Left forelimb (tissue), 1 donor: ENCODE results near the gene CLCN2.
A peak's percentile ranks its signal among the peaks of the same experiment; 100 is the strongest.

Experiments
- DNase-seq: peaks from one replicate; pipeline ENCODE4 v3.0.0-alpha.2; 2018; ENCODE audit warnings: low spot score

CLCN2 gene

GRCh38 chr3:184360070-184360928, 1.1 kb downstream of the CLCN2 start:
- peak; percentile 59 for DNase-seq

DNA sequence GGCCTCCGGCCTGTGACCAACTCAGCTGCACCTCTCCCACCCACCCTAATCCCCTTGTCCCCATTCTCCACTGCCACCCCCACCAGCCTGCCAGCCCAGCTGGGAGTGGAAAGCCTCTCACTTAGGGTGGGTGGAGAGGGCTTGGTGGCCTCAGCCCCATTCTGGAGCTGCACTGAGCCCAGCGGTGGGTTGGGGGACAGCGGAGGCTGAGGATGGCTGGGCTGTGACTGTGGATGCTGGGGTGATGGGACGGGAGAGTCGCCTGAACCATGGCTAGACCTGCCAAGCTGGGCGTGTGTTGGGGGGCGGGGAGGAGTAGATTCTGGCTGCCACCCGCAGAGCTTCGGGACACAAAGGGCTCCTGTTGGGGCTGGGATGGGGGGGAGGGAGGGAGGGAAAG, 1.8 kb downstream of the CLCN2 start:
- peak; percentile 57 for DNase-seq

- DNase-seq: peak; percentile 63
These were observed 2.5 kb downstream of the CLCN2 start for GRCh38 chr3:184358921-184359350.

- peak; percentile 52 for DNase-seq
These were observed 3.2 kb downstream of the CLCN2 start for GRCh38 chr3:184358124-184358767.

- peak; percentile 55 for DNase-seq
These were observed 3.9 kb downstream of the CLCN2 start for GRCh38 chr3:184357248-184358123.

DNA sequence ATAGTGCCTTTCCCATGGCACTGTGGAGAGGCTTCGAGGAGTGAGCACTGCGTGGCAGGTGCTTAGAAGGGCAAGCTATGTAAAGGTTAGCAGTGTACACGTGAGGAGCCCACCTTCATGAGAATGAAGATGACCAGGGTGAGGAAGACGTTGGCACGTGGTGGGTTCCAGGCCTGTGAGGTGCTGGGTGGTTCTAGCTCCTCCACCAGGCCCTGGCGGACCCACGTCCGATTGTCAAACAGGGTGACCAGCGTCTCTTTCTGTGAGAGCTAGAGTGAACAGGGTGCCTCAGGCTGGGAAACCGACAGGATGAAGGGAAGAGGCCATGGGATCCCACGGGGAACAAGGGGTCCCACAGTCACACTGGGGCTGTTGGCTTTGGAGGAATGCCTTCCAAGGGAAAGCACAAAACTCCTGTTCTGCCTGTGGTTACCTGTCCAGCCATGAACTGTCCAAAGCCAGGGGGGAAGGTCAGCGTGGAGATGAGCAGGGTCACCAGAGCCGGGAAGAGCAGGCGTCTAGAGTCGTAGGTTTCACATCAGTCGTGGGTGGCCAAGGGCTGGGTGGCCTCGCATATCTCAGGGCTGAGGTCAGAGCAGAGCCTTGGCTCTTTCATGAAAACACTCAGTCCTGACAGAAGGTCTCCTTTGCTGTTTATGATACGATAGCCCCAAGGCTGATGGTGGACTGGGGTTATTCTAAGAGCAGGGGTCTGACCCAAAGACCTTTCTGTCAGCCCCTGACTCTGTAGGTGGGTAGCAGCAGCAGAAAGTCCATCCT, 6.0 kb downstream of the CLCN2 start:
- peak; percentile 61 for DNase-seq

- peak; percentile 50 for DNase-seq
These were observed 6.7 kb downstream of the CLCN2 start for GRCh38 chr3:184354754-184355153.

- no peak for DNase-seq
These were observed 7.2 kb downstream of the CLCN2 start for GRCh38 chr3:184354121-184354728.

GRCh38 chr3:184353546-184353941, 7.9 kb downstream of the CLCN2 start:
- DNase-seq: no peak

GRCh38 chr3:184352897-184353545, 8.4 kb downstream of the CLCN2 start:
- DNase-seq: no peak

DNA sequence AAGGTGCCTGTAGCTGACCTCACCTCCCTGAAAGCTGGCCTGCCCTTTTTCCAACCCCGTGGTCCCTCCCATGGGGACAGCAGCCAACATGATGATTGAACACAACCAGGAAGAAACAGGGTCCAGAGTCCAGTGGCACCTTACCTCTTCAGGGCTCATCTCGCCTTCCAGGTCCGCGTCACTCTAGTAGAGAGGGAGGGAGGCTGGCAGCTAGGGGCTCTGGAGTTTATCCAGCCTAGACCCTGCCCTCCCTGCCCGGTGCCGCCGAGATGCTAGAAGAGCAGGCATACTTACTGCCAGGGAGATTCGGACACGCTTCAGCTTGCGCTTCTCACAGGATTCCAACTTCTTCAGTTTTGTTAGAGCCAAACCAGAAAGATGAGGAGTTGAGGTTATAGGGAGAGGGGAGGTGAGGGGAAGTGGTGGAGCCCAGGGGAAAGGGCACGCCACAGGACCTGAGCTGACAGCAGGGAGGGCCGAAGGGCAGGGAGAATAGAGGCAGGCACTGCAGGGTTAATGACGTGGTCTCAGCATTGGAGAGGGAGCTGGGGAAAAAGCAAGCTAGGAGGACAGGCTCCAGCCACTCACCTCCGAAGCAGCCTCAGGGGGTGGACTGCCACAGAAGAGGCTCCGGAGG, 9.1 kb downstream of the CLCN2 start:
- peak; percentile 37 for DNase-seq

- peak; percentile 48 for DNase-seq
These were observed 9.8 kb downstream of the CLCN2 start for GRCh38 chr3:184351511-184352148.

DNA sequence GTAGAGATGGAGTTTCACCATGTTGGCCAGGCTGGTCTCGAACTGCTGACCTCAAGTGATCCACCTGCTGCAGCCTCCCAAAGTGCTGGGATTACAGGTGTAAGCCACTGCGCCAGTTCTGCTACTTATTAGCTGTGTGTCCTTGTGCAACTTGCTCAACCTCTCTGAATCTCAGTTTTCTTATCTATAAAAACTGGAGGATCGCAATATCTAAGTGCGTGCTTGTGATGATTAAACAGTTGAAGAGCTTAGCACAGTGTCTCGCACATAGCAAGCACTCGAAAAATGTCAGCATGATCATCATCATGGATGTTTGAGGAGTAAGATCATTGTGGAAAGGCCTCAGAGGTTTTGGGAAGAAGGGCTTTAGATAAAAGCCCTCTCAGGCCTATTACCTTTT, 10.8 kb downstream of the CLCN2 start:
- no peak for DNase-seq

- DNase-seq: no peak
These were observed 11.6 kb downstream of the CLCN2 start for GRCh38 chr3:184349563-184350470.

DNA sequence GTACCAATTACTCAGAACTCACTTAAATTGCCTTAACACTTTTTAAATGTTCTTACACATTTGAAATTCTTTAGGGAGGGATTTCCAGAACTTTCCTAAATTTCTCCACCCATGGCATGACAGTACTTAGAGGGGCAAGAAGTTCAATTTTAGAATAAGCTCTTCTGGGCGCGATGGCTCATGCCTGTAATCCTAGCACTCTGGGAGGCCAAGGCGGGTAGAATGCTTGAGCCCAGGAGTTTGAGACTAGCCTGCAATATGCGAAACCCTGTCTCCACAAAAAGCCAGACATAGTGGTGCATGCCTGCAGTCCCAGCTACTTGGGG, 13.4 kb downstream of the CLCN2 start:
- DNase-seq: no peak

GRCh38 chr3:184347321-184348056, 13.9 kb downstream of the CLCN2 start:
- DNase-seq: no peak

DNA sequence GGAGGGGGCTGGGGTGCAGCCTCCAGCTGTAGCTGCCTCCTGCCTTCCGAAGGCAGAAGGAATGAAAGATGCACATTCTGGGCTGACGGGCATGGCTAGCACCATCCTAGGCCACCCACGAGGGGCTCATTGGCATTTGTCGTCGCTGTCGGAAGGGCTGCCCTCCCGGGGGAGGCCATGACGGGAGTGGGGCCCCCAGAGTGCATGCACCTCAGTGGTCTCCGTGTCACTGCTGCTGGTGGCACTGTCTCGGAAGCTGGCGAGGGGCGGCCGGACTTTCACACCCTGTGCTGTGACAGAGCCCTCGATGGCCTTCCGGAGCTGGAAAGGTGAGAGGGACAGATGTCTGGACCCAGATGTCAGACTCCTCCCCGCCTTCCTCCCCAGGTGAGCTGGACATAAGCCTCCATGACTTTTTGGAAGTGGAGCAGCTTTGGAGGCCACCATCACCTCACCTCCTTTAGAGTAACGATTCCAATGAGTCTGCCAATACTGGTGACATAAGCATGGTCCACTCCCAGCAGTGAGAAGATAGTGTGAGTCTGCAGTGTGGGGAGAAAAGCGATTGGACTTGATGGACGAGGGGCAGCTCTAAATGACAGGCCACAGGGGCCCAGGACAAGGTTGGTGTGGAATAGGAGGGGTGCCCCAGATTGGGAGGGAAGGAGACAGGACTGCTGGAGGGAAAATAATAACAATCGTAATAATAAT, 14.8 kb downstream of the CLCN2 start:
- DNase-seq: no peak
